Tibial nerve (tissue), 3 donors: ENCODE measurements around the gene AFAP1.

Source experiments
- CTCF ChIP-seq, 5 experiments: fragments of 200-600 bp in 3 of 5; fragments of 450-650 bp in 2 of 5; sonication (generic) in 3 of 5; IDR thresholded peaks; one replicate each; pipeline ENCODE4 v1.5.1; 2016 to 2019; ENCODE audit warnings: antibody characterized with exemption in 5 of 5, mild to moderate bottlenecking in 3 of 5, moderate library complexity in 2 of 5
- POLR2A ChIP-seq, 2 donors: fragments of 450-650 bp; IDR thresholded peaks; one replicate each; pipeline ENCODE4 v1.6.1; 2017; ENCODE audit warnings: antibody characterized with exemption in 2 of 2, mild to moderate bottlenecking in 2 of 2, moderate library complexity in 2 of 2

- no peak for TF ChIP-seq CTCF (IDR thresholded peaks at IDR 0.05)
- TF ChIP-seq POLR2A (IDR thresholded peaks at IDR 0.05), result no peak
These were observed 75.0 kb downstream of the AFAP1 start for GRCh38 chr4:7864685-7865084.
